GM19463 (cell line): Measurements from ENCODE around the gene ERBB4.

Experiments
- ATAC-seq: cut with Tn5 transposase; IDR thresholded peaks from one replicate; pipeline ENCODE4 v1.9.1; 2021; ENCODE audit warnings: mild to moderate bottlenecking, moderate library complexity; ENCODE audit not compliant: unreplicated experiment

The ERBB4 gene

GRCh38 chr2:212367431-212367830 lies 171.2 kb downstream of the ERBB4 start:
- no peak for ATAC-seq

DNA sequence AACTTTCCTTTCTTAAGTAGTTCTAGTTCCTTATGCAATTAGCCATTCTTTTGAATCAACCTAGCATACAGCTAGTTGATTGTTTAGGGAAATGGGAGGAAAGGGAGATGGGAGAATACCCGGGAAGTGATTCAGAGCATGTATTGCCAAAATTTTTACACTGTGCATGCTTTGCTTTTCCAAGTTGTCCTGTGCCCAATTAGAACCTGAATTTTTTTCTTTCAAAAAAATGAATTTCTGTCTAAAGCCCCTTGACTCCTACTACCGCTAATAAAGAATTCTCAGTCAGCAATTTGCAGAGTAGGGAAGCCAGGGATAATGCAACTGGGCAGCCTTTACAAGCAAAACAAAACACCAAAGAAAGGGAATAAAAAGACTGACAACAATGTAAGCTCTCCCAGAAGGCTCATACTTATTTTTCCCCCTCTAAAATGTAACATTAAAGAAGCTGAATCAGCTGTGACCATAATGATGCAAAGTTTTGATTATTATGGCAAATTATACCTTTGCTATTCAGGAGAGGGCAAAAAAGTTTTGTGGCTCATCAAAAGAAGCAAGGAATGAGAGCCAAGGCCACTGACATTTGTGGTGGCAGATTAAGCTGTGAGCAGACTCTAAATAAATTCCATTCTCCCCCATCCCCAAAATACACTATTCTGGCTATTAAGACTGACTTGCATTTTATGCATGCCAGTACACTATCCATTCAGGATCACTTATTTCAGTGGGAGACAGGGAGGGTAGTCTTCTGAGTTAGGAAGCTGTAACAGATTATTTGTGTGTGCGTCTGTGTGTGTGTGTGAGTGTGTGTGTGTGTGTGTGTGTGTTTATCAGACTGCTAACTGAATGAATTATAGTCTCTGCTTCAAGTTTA lies 174.3 kb downstream of the ERBB4 start:
- ATAC-seq = no peak

DNA sequence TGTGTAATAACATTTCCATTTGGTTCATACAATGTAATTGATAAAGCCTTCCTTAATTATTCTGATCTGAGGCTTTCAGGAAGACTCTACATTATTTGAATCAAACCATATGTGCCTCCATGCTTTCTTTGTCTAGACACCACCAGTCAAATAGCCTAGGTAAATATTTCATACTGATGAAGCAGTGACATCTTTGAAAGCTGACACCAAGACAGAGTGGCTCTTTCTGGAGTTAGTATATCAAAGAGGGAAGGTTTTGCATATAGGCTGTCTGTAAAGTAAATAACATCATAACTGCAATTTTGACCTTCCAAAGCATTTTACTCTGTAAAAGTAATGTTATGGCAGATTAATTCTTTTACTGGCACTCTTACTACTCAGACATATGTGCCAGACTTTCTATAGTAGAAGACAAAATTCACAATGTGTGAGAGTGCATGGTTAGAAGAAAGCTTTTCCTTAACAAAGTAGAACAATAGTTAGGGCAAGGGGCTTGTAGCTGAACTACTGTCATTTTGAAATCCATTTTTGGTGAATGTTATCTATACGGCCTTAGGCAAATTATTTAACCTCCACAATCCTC lies 177.3 kb downstream of the ERBB4 start:
- no peak for ATAC-seq

GRCh38 chr2:212360068-212360460 lies 178.5 kb downstream of the ERBB4 start:
- no peak for ATAC-seq

DNA sequence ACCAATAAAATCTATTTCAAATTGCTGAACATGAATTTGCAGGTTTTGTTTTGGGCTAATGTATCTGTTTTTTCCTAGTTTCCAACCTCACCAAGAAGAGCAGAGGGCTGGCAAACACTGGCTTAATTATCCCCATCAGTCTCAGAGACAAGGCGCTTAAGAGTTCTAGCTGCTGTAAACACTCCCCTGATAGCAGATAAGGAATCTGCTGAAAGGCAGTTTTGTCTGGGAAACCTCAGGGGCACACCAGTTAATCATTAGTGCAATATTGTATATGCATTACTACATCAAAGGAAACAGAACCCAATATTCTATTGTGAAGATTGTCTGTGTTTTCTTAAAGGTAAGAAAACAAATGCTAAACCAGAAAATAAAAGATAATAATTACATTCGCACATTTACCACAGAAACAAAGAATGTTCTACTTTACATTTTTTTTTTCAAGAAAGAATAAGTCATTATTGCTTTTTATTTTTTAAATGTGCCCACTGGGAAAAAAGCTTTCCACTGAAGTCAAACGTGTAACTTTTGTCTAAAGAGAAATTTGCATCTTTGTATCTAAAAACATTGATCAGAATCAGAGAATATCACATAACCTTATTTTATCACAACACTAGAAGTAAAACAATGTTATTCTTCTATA lies 179.1 kb downstream of the ERBB4 start:
- no peak for ATAC-seq

DNA sequence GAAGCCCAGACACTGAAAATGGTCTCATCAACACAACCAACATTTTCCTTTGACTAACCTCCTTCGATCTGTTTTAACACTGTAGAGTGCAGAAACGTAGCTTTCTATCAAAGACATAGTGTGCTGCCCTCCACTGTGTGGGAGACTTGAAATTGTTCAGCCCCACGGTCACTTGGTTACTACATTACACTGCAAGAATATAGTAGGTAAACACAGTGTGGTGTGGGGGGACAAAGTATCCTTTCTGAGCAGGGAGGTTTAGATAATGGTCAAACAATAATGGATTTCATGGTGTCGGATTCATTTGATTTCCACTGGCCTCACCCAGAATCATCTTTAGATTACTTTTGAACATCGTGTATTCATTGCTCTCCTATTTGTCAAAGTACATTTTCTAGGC lies 181.0 kb downstream of the ERBB4 start:
- ATAC-seq = no peak

GRCh38 chr2:212354382-212354781 lies 184.2 kb downstream of the ERBB4 start:
- ATAC-seq = no peak

- ATAC-seq = no peak
These were observed 190.1 kb downstream of the ERBB4 start for GRCh38 chr2:212348501-212348900.

DNA sequence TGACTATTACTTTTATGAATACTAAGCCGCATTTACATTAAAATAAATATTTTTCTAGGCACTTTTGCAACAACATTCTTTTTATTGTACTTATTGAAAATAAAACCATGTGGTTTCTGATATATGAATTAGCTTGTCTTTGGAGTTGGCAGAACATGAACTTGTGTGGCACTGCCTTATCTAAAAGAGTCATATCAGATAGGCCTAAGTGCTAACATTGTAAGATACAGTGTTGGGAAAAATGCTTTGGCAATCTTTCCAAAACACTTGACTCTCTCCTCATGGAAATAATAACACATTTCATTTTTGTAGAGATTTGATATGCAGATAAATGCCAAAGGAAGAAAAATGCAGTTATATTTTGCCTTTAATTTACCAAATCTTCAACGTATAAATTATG lies 191.7 kb downstream of the ERBB4 start:
- no peak for ATAC-seq

DNA sequence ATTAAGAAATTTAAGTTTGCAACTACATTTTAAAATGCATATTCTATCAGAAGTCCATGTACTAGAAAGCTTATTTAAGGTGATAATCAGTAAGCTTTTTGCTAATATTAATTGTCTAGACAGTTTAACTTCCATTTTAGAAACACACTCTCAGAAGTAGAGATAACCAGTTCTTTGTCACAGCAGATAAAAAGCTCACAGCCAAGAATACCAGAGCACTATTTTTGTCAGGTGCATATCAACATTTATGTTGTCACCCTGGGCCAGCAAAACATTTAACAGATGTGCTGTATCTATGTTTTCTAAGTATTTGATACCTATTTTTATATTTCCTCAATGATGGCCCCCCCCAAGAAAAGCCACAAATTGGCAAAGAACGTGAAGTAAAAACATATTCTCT lies 192.6 kb downstream of the ERBB4 start:
- no peak for ATAC-seq

DNA sequence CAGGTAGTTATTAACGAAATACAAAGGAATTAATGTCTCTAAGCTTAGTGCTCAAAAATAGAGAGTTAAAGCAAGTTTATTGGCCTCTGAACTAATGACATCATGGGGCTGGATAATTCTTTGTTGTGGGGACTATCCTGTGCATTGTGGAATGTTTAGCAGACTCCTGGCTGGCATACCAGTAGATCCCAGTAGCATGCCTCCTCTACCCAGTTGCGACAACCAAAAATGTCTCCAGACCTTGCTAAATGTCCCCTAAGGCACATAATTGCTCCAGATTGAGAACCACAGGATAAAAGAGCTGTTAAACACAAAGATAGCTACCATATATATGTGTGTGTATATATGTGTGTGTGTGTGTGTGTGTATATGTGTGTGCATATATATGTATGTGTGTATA lies 194.5 kb downstream of the ERBB4 start:
- no peak for ATAC-seq

DNA sequence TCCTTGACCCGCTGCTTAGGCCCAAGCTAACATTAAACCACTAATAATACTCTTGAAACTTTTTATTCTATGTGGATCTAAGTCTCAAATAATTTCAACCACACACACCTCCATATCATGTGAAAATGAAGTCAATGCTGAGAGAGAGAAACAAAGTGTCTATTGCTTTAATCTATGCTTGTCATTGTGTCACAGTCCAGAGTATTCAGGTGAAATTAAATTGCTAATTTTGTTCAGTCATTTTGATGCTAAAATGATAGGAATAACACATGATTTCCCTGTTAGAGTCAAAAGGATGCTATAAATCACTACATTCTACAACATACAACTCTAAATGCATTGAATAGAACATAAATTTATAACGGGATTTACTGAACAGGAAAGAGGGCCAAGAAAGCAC lies 195.4 kb downstream of the ERBB4 start:
- no peak for ATAC-seq

DNA sequence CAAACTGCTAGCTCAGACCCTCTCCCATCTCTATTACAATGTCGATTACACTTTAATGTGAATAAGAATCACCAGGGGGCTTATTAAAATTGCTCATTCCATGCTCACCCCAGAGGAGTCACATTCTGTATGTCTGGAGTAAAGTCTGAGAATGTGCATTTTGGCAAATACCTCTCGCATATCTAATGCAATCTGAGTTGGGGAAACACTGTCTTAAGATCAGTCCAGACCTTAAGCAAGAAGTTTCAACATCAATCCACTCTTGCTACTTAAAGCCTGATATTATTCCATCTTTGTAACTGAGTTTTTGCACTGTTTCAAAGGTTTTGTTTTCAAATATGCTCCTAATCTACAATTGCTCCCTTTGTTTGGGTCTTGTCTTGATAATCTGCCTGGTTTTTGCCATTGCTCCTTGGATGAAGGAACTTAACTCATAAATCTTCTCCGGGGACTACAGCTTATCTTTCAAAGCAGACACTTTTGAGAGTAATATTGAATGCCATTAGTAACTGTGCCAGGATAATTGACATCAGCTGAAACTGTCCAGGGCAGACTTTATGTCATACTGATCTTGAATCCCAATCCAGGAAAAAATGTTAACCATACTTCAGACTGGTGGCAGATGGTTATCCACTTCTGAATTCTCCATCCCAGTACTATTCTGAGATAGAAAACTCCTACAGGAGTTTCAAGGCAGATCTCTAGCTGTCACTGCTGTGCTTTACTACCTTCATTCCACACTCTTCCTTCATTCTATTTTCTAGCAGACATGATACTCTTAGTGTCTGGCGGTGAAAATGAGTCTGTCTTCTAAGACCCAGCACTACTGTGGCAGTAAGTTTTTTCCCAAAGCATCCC lies 200.9 kb downstream of the ERBB4 start:
- no peak for ATAC-seq

GRCh38 chr2:212337036-212337435 lies 201.6 kb downstream of the ERBB4 start:
- no peak for ATAC-seq

DNA sequence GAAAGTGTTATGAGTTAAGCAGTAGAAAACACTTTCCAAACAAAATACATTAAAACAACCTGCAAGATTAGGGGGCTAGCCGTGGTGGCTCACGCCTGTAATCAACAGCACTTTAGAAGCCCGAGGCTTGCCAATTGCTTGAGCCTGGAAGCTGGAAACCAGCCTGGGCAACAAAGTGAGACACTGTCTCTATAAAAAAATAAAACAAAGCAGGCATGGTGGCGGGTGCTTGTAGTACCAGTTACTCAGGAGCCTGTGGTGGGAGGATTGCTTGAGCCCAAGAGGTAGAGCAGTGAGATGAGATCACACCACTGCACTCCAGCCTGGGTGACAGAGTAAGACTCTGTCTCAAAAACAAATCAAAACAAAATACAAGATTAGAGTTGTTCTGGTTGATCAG lies 208.3 kb downstream of the ERBB4 start:
- ATAC-seq = no peak

- no peak for ATAC-seq
These were observed 209.7 kb downstream of the ERBB4 start for GRCh38 chr2:212328712-212329496.

DNA sequence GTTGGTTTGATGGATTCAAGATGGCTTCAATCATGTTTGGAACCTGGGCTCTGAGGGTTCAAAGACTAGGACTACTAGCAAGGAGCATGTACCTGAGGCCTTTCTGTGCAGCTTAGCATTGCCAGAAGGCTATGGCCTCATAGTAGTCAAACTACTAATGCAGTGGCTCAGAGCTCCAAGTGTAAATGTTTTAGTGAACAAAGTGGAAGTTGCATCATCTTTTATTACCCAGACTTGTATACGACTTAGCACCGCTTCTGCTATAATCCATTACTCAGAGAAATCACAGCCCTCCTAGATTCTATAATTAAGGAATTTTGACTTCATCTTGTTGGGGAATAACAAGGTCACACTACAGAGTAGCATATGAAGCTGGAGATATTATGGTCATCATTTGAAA lies 210.5 kb downstream of the ERBB4 start:
- ATAC-seq = no peak

DNA sequence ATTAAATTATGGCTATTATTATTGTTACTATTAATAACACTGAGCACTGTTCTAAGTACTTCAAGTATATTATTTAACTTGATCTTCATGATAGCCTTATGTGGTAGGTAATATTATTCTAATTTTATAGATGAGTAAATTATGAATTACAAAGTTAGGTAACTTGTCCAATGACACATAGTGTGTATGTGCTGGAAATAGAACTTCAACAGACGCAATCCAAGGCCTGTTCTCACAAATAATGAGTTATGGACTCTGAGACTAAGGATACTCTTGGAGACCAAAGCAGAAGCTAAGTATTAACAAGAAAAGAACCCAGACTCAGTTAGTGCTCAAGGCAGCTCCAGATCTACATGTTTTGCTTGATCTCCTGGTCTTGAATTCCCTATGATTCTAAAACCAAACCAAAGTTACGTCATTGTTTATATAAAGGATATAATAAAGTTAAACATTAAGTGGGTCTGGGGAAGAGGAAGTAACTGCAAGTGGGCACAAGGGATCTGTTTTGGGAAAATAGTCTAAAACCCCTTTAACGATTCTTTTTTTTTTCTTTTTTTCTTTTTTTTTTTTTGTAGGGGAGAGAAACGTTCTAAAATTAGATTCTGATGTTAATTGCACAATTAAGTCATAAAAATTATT lies 211.3 kb downstream of the ERBB4 start:
- ATAC-seq = no peak

DNA sequence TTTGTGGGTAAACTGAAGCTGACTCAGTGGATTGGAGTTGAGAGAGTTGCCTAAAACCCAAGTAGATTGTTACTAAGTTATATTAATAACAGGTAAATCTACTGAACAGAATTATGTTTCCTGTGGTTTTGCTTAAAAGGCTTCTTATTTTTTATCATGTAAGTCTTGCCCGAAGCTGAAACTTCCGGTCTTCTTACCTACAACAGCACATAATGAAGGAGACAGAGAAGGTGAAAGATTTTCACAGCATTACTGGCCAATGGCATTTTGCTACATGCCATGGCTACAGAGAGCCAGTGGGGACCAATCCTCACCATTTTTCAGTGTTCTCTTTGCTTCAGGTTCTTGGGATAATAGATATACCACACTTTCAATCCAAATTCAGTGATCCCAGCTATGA lies 220.0 kb downstream of the ERBB4 start:
- no peak for ATAC-seq

DNA sequence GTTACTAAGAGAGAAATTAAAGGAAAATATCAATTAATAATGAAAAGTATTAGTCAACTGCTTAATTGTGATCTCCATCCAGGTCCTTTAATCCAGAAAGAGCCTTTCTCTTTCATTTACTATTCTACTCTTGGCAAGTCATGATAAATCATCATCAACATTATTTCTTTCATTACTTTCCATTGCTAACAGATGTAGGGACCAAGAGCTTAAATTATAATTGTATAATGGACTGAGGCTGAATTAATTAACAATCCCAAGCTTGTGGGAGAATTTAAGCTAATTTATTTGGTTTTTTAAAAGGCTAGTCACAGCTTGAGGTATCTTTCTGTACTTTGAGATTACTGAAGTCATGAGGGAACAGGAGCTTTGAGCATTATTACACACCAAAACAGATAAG lies 223.9 kb downstream of the ERBB4 start:
- ATAC-seq = no peak
